BLaER1 (cell line): ENCODE results near the gene SERTM2.

Experiments used
- H3K27ac ChIP-seq: shearing (Covaris generic); formaldehyde crosslinking; 2 replicates; pipeline ENCODE4 v1.8.1; 2022
- H3K27me3 ChIP-seq: shearing (Covaris generic); formaldehyde crosslinking; 2 replicates; pipeline ENCODE4 v1.8.1; 2022
- H3K36me3 ChIP-seq: shearing (Covaris generic); formaldehyde crosslinking; 2 replicates; pipeline ENCODE4 v1.8.1; 2022
- H3K4me1 ChIP-seq: shearing (Covaris generic); formaldehyde crosslinking; 2 replicates; pipeline ENCODE4 v1.8.1; 2022
- H3K4me2 ChIP-seq: shearing (Covaris generic); formaldehyde crosslinking; 2 replicates; pipeline ENCODE4 v1.8.1; 2022
- H3K4me3 ChIP-seq: shearing (Covaris generic); formaldehyde crosslinking; 2 replicates; pipeline ENCODE4 v1.8.1; 2022
- H3K9ac ChIP-seq: shearing (Covaris generic); formaldehyde crosslinking; 2 replicates; pipeline ENCODE4 v1.8.1; 2022
- H3K9me3 ChIP-seq: shearing (Covaris generic); formaldehyde crosslinking; 2 replicates; pipeline ENCODE4 v1.8.1; 2022
- H4K20me1 ChIP-seq: shearing (Covaris generic); formaldehyde crosslinking; 2 replicates; pipeline ENCODE4 v1.8.1; 2022
- Cebpa-rat ChIP-seq: shearing (Covaris generic); IDR thresholded peaks from 2 replicates; pipeline ENCODE4 v1.8.1; 2022

SERTM2 gene

DNA sequence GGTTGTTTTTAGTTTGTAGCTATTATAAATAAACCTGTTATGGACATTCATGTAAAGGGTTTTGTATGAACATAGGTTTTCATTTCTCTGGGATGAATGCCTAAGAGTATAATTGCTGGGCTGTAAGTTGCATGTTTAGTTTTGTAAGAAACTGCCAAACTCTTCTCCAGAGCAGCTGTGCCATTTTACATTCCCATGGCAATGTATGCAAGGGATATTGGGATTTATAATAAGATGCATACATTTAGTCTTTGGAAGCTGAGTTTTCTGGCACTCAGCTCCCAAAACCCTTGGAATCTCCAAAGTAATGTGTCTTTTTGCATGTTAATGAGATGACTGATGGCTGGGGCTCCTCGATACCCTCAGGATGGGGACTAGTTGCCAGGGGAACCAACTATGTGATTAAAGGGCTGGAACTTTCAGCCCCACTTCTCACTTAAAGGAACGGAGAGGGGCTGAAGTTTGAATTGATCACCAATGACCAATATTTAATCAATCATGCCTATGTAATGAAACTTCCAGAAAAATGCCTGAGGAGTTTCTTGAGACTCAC lies 44.0 kb downstream of the SERTM2 start:
- no peaks in the 10 kb centered on the region for H3K4me1 ChIP-seq
- peaks cover 75% of the 10 kb centered on the region for H3K27me3 ChIP-seq
- TF ChIP-seq Cebpa-rat, result no peak
- H3K4me2 ChIP-seq, result no peak overlapping the region
- H3K36me3 ChIP-seq, result no peaks in the 10 kb centered on the region
- H3K9me3 ChIP-seq, result no peaks in the 10 kb centered on the region
- H4K20me1 ChIP-seq, result no peaks in the 10 kb centered on the region; the same call in 1 of the 2 replicates
- no peak overlapping the region for H3K4me3 ChIP-seq
- no peak overlapping the region for H3K9ac ChIP-seq
- no peak overlapping the region for H3K27ac ChIP-seq

DNA sequence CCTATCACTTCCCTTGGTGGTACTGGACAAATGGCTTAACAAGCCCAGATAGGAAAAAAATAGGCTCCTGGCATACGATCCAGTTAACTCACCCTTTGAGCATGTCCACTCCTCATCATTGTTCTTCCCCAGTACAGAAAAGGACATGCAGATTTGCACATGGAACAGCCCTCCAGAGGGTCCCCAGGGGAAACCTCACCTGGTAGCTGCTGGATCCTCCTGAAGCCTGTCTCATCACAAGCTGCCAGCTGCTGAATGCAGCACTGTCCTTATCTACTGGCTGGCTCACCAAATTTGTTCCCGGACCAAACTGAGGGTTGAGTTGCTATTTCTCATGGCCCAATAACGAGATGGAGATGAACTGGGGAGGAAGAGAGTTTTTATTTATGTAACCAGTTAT lies 49.4 kb downstream of the SERTM2 start:
- H3K27me3 ChIP-seq, result peaks cover 83% of the 10 kb centered on the region
- no peaks in the 10 kb centered on the region for H3K9me3 ChIP-seq
- no peak overlapping the region for H3K27ac ChIP-seq
- H3K4me1 ChIP-seq, result no peaks in the 10 kb centered on the region
- TF ChIP-seq Cebpa-rat, result no peak
- H3K4me3 ChIP-seq, result no peak overlapping the region
- H3K9ac ChIP-seq, result no peak overlapping the region
- H4K20me1 ChIP-seq, result no peaks in the 10 kb centered on the region; the same call in 1 of the 2 replicates
- no peaks in the 10 kb centered on the region for H3K36me3 ChIP-seq
- H3K4me2 ChIP-seq, result no peak overlapping the region

DNA sequence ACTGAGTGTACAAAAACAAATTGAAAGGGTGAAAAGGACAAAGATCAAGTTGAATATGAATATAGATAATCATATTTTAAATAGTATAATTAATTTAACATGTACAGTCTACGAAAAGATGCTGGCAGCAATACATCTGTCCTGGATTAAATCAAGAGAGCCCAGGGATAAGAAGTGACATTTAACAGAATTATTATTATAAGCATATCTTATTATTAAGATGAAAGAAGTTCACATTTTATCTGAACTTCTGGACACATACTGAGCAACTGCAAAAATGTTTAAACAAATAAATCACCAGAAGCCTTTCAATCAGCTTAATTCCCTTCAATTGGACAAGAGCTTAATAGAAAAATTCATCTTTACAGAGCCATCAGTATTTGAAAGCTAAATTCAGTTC lies 50.4 kb downstream of the SERTM2 start:
- no peak overlapping the region for H3K9ac ChIP-seq
- no peaks in the 10 kb centered on the region for H3K9me3 ChIP-seq
- H3K27me3 ChIP-seq, result peaks cover 81% of the 10 kb centered on the region
- no peaks in the 10 kb centered on the region for H3K4me1 ChIP-seq
- H3K27ac ChIP-seq, result no peak overlapping the region
- no peaks in the 10 kb centered on the region for H3K36me3 ChIP-seq
- H4K20me1 ChIP-seq, result no peaks in the 10 kb centered on the region; the same call in 1 of the 2 replicates
- H3K4me3 ChIP-seq, result no peak overlapping the region
- TF ChIP-seq Cebpa-rat, result no peak
- no peak overlapping the region for H3K4me2 ChIP-seq

DNA sequence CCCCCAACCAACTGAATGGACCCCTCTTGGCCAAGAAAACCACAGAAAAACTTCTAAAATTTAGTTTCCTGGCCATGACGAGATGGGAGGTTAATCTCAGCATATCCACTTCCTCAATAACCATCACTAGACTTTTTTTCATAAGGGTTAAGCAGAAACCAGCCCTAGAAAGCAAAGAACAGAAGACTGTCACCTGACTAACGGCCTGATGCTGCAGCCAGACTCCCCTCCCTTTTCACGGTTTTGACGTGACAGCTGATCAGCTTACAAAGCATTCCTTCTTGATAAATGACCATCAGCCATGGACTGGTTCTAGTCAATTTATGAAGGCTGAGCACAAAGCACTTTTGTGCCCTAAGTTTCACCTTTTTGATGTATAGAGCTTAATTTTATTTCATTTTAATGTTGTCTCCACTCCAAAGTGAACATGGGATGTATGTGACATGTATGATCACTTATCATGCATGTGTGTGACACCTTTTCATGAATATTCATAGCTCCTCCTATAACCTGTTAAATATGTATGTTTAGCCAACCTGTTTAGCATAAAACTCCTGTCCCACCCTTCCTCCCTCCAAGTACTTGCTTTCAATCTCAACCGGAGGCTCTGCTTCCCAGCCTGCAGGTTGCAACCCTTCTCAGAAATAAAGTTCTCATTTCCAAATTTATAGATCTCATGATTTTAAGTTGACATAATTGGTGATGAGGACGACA lies 56.3 kb downstream of the SERTM2 start:
- Histone ChIP-seq H3K27ac (no peak overlapping the region), H4K20me1 (no peaks in the 10 kb centered on the region), H3K36me3 (no peaks in the 10 kb centered on the region), H3K4me1 (no peaks in the 10 kb centered on the region), H3K4me3 (no peak overlapping the region), H3K9me3 (no peaks in the 10 kb centered on the region), H3K4me2 (no peak overlapping the region), H3K27me3 (peaks cover 81% of the 10 kb centered on the region), H3K9ac (no peak overlapping the region)
- TF ChIP-seq Cebpa-rat, result no peak

DNA sequence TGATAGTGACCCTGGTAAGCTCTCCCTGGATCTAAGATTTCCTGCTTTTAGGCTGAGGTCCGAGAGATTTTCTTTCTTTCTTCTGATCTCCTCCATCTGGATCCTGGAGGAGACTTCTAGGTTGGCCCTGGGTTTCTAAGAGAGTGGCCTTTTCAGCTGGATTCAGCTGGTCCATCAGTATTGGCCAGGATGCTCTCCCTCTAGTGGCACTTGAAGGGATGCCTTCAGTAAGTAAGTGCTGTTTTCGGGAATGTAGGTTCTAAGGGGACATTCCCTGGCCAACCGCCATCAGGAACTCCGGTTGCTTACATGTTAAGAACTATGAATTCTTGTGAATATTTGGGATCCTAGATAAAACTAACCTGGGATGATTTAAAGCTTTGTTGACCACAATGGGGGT lies 56.9 kb downstream of the SERTM2 start:
- no peak overlapping the region for H3K27ac ChIP-seq

DNA sequence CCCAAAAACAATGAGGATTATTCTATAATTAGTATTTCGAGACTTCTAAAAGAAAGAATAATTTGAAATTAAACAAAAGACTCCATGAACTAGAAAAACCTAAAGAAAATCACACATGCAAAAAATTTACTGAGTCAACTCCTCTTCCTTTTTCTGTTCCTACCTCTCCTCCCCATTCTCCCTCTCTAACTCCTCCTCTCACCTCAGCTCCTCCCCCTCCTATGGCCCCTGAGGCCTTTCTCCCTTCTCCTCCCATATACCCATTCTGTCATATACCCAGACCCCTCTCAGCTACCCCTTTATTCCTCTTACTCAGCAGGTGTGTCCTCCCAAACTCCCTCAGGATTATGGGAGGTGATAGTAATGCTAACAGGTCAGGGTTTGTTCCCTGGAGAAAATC lies 57.4 kb downstream of the SERTM2 start:
- no peak for TF ChIP-seq Cebpa-rat

More for the DNA sequence above, 56.9 kb downstream of the SERTM2 start:
- H3K4me3 ChIP-seq, result no peak overlapping the region
- no peak for TF ChIP-seq Cebpa-rat
- no peak overlapping the region for H3K4me2 ChIP-seq
- no peaks in the 10 kb centered on the region for H4K20me1 ChIP-seq
- H3K36me3 ChIP-seq, result no peaks in the 10 kb centered on the region
- H3K27me3 ChIP-seq, result peaks cover 75% of the 10 kb centered on the region
- no peak overlapping the region for H3K9ac ChIP-seq
- no peaks in the 10 kb centered on the region for H3K4me1 ChIP-seq
- no peaks in the 10 kb centered on the region for H3K9me3 ChIP-seq

More for the DNA sequence above, 57.4 kb downstream of the SERTM2 start:
- Histone ChIP-seq H3K27me3 (peaks cover 70% of the 10 kb centered on the region), H3K27ac (no peak overlapping the region), H3K9me3 (no peaks in the 10 kb centered on the region), H3K4me1 (no peaks in the 10 kb centered on the region), H4K20me1 (no peaks in the 10 kb centered on the region), H3K4me2 (no peak overlapping the region), H3K9ac (no peak overlapping the region), H3K4me3 (no peak overlapping the region), H3K36me3 (no peaks in the 10 kb centered on the region)
